HFFc6 (cell line): ENCODE results near the gene OSBP2. TPM values are rescaled to one million over a fixed set of nuclear protein-coding genes. Genes with fewer than 3 reads are reported as not detected.

Experiments
- DNase-seq: peaks from one replicate; pipeline ENCODE4 v3.0.0-alpha.2; 2018
- H3K27ac Mint-ChIP-seq: 2 replicates; pipeline ENCODE4 v1.8.0; 2020; ENCODE audit warnings: mild to moderate bottlenecking, mixed read lengths
- H3K27me3 Mint-ChIP-seq: 2 replicates; pipeline ENCODE4 v1.8.0; 2021; ENCODE audit warnings: mild to moderate bottlenecking, moderate library complexity, mixed read lengths; ENCODE audit not compliant: insufficient read depth
- H3K36me3 Mint-ChIP-seq: 2 replicates; pipeline ENCODE4 v1.8.0; 2021; ENCODE audit warnings: low read depth, mixed read lengths
- H3K4me1 Mint-ChIP-seq: 2 replicates; pipeline ENCODE4 v1.8.0; 2020; ENCODE audit warnings: low read depth, mixed read lengths
- H3K4me3 Mint-ChIP-seq: 2 replicates; pipeline ENCODE4 v1.8.0; 2020; ENCODE audit warnings: mild to moderate bottlenecking, moderate library complexity, mixed read lengths
- H3K9me3 Mint-ChIP-seq: 2 replicates; pipeline ENCODE4 v1.8.0; 2020; ENCODE audit warnings: mild to moderate bottlenecking, mixed read lengths
- CTCF ChIP-seq: fragments of 200-600 bp; sonication (generic); IDR thresholded peaks from 2 replicates; pipeline ENCODE4 v1.5.0; 2021; ENCODE audit warnings: antibody characterized with exemption, mild to moderate bottlenecking
- total RNA-seq, 6 experiments: library from RNA; stranded (reverse); fragmentation: NEBNext Ultra II Directional; extraction: Animal tissue kit (Norgen Biotek cat#: 25700); gene quantifications; 2 replicates in 1 of 6; 3 replicates in 5 of 6; pipeline ENCODE4 v1.2.3, GENCODE V29; 2021

Gene OSBP2
- total RNA-seq, 6 experiments from 2014 or later, result 0.09 to 0.37 (median 0.28) TPM; not detected in 1

- no peak for DNase-seq
- TF ChIP-seq CTCF, result no peak
- no peaks in the 10 kb centered on the region for H3K36me3 Mint-ChIP-seq
Observed at GRCh38 chr22:30905696-30906341, 211.1 kb downstream of the OSBP2 start.

GRCh38 chr22:30906411-30906810, 211.7 kb downstream of the OSBP2 start:
- Mint-ChIP-seq H3K4me3 (no peak overlapping the region), H3K4me1 (no peaks in the 10 kb centered on the region), H3K27me3 (peaks cover 3% of the 10 kb centered on the region), H3K36me3 (no peaks in the 10 kb centered on the region), H3K9me3 (no peaks in the 10 kb centered on the region), H3K27ac (no peak overlapping the region)
- DNase-seq, result no peak
- TF ChIP-seq CTCF, result no peak

More at GRCh38 chr22:30905696-30906341, 211.1 kb downstream of the OSBP2 start:
- Mint-ChIP-seq H3K4me1 (no peaks in the 10 kb centered on the region), H3K27ac (no peak overlapping the region), H3K9me3 (no peaks in the 10 kb centered on the region), H3K4me3 (no peak overlapping the region), H3K27me3 (peaks cover 3% of the 10 kb centered on the region)

- Mint-ChIP-seq H3K27ac (no peak overlapping the region), H3K27me3 (peaks cover 3% of the 10 kb centered on the region), H3K36me3 (no peaks in the 10 kb centered on the region)
Observed at GRCh38 chr22:30906946-30907345, 212.3 kb downstream of the OSBP2 start.

DNA sequence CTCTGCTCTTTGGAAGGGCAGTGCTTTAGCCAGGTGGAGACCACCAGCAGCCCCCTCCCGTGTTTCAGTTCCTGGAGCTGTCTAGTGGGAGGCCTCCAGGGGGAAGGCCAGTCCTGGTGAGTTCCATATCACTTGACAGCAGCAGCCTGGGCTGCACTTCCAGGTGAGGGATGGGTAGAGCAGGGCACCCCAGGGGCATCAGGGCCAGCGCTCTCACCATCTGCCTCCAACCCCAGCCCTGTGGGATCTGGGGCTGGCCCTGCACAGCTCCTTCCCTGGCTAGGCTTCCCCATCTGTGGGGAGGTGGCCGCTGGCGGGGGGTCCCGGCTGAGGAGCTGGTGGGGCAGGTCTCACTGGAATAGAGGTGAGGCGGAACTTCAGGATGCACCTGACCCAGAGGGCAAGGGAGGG, 213.4 kb downstream of the OSBP2 start:
- H3K27ac Mint-ChIP-seq, result no peak overlapping the region
- no peaks in the 10 kb centered on the region for H3K4me1 Mint-ChIP-seq
- peaks cover 3% of the 10 kb centered on the region for H3K27me3 Mint-ChIP-seq
- no peak for TF ChIP-seq CTCF
- H3K36me3 Mint-ChIP-seq, result no peaks in the 10 kb centered on the region
- DNase-seq, result no peak
- no peak overlapping the region for H3K4me3 Mint-ChIP-seq
- H3K9me3 Mint-ChIP-seq, result no peaks in the 10 kb centered on the region

More at GRCh38 chr22:30906946-30907345, 212.3 kb downstream of the OSBP2 start:
- no peak for TF ChIP-seq CTCF
- no peak for DNase-seq
- Mint-ChIP-seq H3K4me3 (no peak overlapping the region), H3K9me3 (no peaks in the 10 kb centered on the region), H3K4me1 (no peaks in the 10 kb centered on the region)

DNA sequence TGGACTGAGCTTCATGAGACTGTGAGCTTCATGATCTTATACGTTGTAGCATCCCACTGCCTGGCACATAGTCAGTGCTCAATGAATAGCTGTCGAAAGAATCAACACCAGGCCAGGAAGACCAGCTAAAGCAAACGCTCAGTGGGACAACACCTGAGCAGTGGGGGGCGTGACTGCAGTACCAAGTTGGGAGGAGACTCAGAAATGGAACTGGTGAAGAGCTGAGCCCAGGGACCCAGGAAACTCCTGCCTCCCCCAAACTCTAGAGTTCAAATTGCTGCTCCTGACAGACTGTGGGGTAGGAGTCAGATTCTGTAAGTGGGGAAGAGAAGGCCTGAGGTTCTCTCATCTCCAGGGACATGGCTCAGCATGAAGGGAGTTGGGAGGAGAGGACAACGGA, 214.6 kb downstream of the OSBP2 start:
- H3K9me3 Mint-ChIP-seq, result no peaks in the 10 kb centered on the region
- DNase-seq, result no peak
- no peak overlapping the region for H3K4me3 Mint-ChIP-seq
- no peak for TF ChIP-seq CTCF
- no peaks in the 10 kb centered on the region for H3K4me1 Mint-ChIP-seq
- H3K36me3 Mint-ChIP-seq, result no peaks in the 10 kb centered on the region
- peaks cover 3% of the 10 kb centered on the region for H3K27me3 Mint-ChIP-seq
- no peak overlapping the region for H3K27ac Mint-ChIP-seq

- Mint-ChIP-seq H3K36me3 (no peaks in the 10 kb centered on the region), H3K27me3 (peaks cover 3% of the 10 kb centered on the region), H3K4me1 (no peaks in the 10 kb centered on the region), H3K27ac (no peak overlapping the region), H3K9me3 (no peaks in the 10 kb centered on the region), H3K4me3 (no peak overlapping the region)
- no peak for DNase-seq
- TF ChIP-seq CTCF, result no peak
Observed at GRCh38 chr22:30910358-30910757, 215.7 kb downstream of the OSBP2 start.
